ENCODE results near the gene KIRREL3. TPM values are rescaled to one million over a fixed set of nuclear protein-coding genes. Genes with fewer than 3 reads are reported as not detected.

KIRREL3 gene
- total and polyA plus RNA-seq, 2 of the 8 experiments (the other 6 are each of a cell fraction or from before 2014, with no cell fraction given), result 0.29 to 0.32 TPM

GRCh38 chr11:126800009-126800408 lies 200.6 kb downstream of the KIRREL3 start:
- FAIRE-seq (no peak), DNase-seq (ENCODE audit: low read depth in 1 of 2, low spot score in 2 of 2) (no peak)
- ChIA-PET CTCF (ENCODE audit: partially characterized antibody) (interaction anchor here (1.0 to 2.4 kb wide), 6 partner anchors 10 to 320 kb away, joined by 3 to 14 read pairs (median 4); no protein-coding TSS in a partner anchor), POLR2A (ENCODE audit: partially characterized antibody) (no interaction called here)
- no peak overlapping the region for H3K9ac ChIP-seq (replicated peaks in 1 of 4; ENCODE audit: extremely low read depth in 1 of 4, low read depth in 3 of 4, low read length in 3 of 4)
- no peak overlapping the region for H4K5ac ChIP-seq (ENCODE audit: insufficient read length, low read depth, low read length)
- H4K91ac ChIP-seq (replicated peaks; ENCODE audit: insufficient read length, low read length), result no peak overlapping the region
- H3K23ac ChIP-seq (ENCODE audit: insufficient read length), result no peak overlapping the region
- H2BK5ac ChIP-seq (ENCODE audit: low read depth, low read length), result no peak overlapping the region
- no peak overlapping the region for H2BK15ac ChIP-seq (ENCODE audit: low read length)
- no peak overlapping the region for H2AK5ac ChIP-seq (ENCODE audit: low read depth, low read length)
- no peak overlapping the region for H2AFZ ChIP-seq (ENCODE audit: low read length)
- no peak overlapping the region for H3K56ac ChIP-seq (replicated peaks; ENCODE audit: insufficient read length, low read depth, low read length)
- no peaks in the 10 kb centered on the region for H3K79me2 ChIP-seq (ENCODE audit: control insufficient read depth in 1 of 2, insufficient read depth in 2 of 2, low read length in 2 of 2)
- TF ChIP-seq EZH2 (IDR thresholded peaks at IDR 0.05; ENCODE audit: low read depth, low read length, severe bottlenecking) (no peak), CHD1 (IDR thresholded peaks at IDR 0.05; ENCODE audit: low read depth, low read length) (no peak), SAP30 (IDR thresholded peaks at IDR 0.05; ENCODE audit: insufficient read depth, insufficient replicate concordance, low read length) (no peak)
- H3K18ac ChIP-seq (ENCODE audit: extremely low read depth, low read length), result no peak overlapping the region
- no peak overlapping the region for H3K4me2 ChIP-seq (ENCODE audit: insufficient read depth in 1 of 2, low read depth in 2 of 2, low read length in 2 of 2)
- no peak overlapping the region for H2BK12ac ChIP-seq (ENCODE audit: low read depth, low read length)
- 77% methylated on average over 3 of the region's 3 CpGs; no CpG with 5 or more reads in 1 of the 2 experiments for WGBS, 2 experiments (ENCODE audit: extremely low coverage in 1 of 2, insufficient coverage in 1 of 2, insufficient read length in 1 of 2, insufficient replicate concordance in 2 of 2, low coverage in 1 of 2, low lambda C conversion rate in 2 of 2, missing lambda C conversion rate in 1 of 2)
- no peak overlapping the region for H4K8ac ChIP-seq (ENCODE audit: extremely low read depth, insufficient read depth, low read length)
- no peaks in the 10 kb centered on the region for H3K23me2 ChIP-seq (ENCODE audit: low read depth, low read length)
- 0 out of 4 replicates have a peak, but pooled peaks cover 0 to 3% of the 10 kb centered on the region in 2 experiments for H3K9me3 ChIP-seq (ENCODE audit: insufficient read depth in 2 of 2, low read depth in 1 of 2, low read length in 1 of 2)
- H3K27ac ChIP-seq (ENCODE audit: low read depth, low read length), result no peak overlapping the region
- H2BK20ac ChIP-seq (ENCODE audit: low read length), result no peak overlapping the region
- H3K36me3 ChIP-seq (ENCODE audit: control insufficient read depth in 2 of 4, insufficient read depth in 4 of 4, low read length in 3 of 4), result no peaks in the 10 kb centered on the region
- H3K14ac ChIP-seq (ENCODE audit: insufficient read length), result no peak overlapping the region
- H2BK120ac ChIP-seq (replicated peaks; ENCODE audit: low read depth, low read length), result no peak overlapping the region
- peaks cover 0 to 2% of the 10 kb centered on the region in 2 experiments for H4K20me1 ChIP-seq (replicated peaks in 1 of 2; ENCODE audit: control insufficient read depth in 1 of 2, insufficient read depth in 2 of 2, low read length in 2 of 2)
- no peak overlapping the region for H3K4ac ChIP-seq (replicated peaks; ENCODE audit: insufficient read length, low read depth, low read length)
- no peaks in the 10 kb centered on the region; a peak in 1 of 7 replicates for H3K4me1 ChIP-seq (replicated peaks in 1 of 4; ENCODE audit: control insufficient read depth in 3 of 4, insufficient read depth in 4 of 4, low read length in 3 of 4)
- no peaks in the 10 kb centered on the region for H3K27me3 ChIP-seq (replicated peaks in 1 of 4; ENCODE audit: control insufficient read depth in 3 of 4, extremely low read depth in 1 of 4, insufficient read depth in 3 of 4, low read length in 3 of 4)
- H3K79me1 ChIP-seq (ENCODE audit: low read depth, low read length), result no peaks in the 10 kb centered on the region
- H3K4me3 ChIP-seq (ENCODE audit: extremely low read depth in 1 of 4, insufficient read depth in 2 of 4, low read depth in 3 of 4, low read length in 4 of 4), result no peak overlapping the region

Data from H1 (cell line).